GM19351 (cell line): Measurements from ENCODE around the gene EEIG1.

Source experiments
- ATAC-seq: cut with Tn5 transposase; IDR thresholded peaks from one replicate; pipeline ENCODE4 v1.9.1; 2021; ENCODE audit warnings: mild to moderate bottlenecking, moderate library complexity; ENCODE audit not compliant: unreplicated experiment

The EEIG1 gene

GRCh38 chr9:128001779-128002298 is 21.1 kb upstream of the EEIG1 start:
- ATAC-seq, result no peak

DNA sequence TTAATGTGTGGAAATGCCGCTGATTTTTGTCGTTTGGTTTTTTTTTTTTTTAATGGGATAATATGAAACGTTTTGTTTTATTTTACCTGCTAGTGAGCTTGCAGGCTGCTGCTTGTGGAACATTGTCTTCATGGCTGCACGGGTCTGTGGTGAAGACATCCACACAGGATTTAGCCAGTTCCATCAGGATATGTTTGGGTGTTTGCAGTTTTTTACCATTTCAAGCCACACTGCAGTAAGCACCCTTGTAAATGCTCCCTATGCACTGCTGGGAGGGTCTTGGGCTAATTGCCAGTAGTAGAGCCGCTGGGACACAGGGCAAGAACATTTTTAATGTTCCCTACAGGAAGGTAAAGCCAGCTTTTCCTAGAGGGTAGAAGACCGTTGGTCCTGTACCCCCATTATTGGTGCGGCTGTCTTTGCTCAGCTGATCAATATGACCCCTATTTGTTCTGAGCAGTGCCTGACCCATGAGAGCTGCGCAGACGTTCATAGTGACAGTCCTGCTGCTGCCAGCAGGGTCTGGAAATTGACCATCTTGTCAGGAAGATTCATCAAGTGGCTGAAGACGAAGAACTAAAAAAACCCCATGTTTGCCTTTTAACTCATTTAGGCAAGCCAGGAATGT is 20.5 kb upstream of the EEIG1 start:
- no peak for ATAC-seq

GRCh38 chr9:127999461-127999860 is 18.7 kb upstream of the EEIG1 start:
- ATAC-seq, result no peak

GRCh38 chr9:127993721-127994120 is 12.9 kb upstream of the EEIG1 start:
- no peak for ATAC-seq

- ATAC-seq, result no peak
These were observed 11.0 kb upstream of the EEIG1 start for GRCh38 chr9:127991757-127992274.

- ATAC-seq, result no peak
These were observed 10.4 kb upstream of the EEIG1 start for GRCh38 chr9:127991017-127991756.

- no peak for ATAC-seq
These were observed 9.8 kb upstream of the EEIG1 start for GRCh38 chr9:127990554-127990953.

DNA sequence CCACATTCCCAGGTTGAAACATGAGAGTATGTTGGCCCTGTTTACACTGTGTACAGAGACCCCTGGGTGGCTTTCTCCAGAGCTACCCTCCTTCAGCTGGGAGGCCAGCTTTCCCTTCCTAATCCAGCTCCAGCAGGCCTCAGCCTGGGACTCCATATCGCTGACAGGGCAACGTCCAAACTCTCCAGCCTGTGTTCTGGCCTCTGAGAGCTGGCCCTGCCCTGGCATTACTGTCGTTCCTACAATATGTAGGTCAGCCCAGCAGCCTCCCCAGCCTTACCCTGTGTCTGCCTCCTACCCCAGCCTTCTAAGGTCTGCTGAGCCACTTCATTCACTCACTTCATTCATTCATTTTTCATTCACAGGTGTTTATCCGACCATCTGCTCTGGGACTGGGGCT is 8.3 kb upstream of the EEIG1 start:
- no peak for ATAC-seq

GRCh38 chr9:127987103-127987614 is 6.4 kb upstream of the EEIG1 start:
- no peak for ATAC-seq

DNA sequence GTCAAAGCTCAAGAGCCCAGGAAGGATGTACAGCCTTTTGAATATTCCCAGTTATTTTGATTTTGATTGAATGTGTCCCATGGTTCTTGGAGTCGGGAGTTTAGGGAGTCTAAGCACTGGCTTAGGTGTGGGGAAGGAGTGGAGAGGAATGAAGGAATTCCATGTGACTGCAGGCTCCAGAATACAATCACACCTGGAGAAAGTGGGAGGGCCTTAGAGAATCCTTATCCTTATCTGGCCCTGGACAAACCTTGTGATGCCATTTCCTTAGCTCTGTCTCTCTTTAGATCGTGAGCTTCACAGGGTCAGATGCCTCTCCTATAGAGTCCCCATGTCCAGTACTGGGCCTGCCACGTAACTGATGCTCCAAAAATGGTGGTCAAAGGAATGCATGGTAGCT is 4.2 kb upstream of the EEIG1 start:
- ATAC-seq, result no peak

GRCh38 chr9:127983847-127984289 is 3.1 kb upstream of the EEIG1 start:
- ATAC-seq, result peak; percentile 45

GRCh38 chr9:127982912-127983311 is 2.1 kb upstream of the EEIG1 start:
- no peak for ATAC-seq

GRCh38 chr9:127981559-127982121 is 851 bp upstream of the EEIG1 start:
- no peak for ATAC-seq

GRCh38 chr9:127980060-127980705 is 606 bp downstream of the EEIG1 start:
- peak; percentile 21 for ATAC-seq

DNA sequence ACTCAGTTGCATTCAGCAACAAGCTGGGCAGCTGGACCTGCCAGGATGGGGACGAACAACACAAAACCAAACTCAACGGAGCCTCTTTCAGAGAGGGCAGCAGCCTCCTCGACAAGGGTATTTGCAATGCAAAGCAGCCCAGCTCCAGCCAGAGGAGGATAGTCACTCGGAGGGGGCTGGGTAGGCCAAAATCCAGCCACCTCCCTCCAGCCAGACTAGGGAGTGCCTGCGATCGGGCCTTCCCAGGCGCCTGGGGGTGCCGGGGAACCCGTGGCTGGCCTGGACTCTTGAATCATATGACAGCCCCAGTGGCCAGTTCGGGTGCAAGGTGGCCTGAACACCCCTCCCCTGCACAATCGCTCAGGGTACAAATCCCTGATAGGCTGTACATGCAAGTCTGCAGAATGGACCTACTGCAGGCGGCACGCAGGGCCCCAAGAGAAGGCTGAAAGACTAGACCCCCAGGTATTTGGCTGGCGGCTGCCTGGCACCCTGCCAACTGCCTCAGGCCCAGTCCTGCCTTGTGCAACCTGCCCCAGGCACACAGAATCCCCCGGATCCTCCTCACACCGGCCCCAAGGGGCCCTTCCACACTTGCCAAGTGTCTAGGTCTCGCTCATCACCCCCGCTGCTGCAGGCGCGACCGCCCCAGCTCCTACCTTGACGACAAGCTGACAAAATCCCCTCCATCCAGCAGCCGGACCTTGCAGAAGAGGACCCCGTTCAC is 1.3 kb downstream of the EEIG1 start:
- peak; percentile 23 for ATAC-seq

DNA sequence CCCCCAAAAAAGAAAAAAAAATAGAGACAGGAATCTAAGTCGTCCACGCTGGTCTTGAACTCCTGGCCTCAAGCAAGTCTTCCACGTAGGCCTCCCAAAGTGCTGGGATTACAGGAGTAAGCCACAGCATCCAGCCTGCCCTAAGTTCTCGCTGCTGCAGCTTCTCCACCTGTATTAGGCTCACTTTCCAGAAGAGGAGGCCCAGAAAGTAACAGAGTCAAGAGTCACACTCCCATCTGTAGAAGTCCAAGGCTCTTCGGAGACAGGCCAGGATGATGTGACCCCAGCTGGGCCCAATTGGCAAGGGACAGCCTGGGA is 1.8 kb downstream of the EEIG1 start:
- no peak for ATAC-seq

DNA sequence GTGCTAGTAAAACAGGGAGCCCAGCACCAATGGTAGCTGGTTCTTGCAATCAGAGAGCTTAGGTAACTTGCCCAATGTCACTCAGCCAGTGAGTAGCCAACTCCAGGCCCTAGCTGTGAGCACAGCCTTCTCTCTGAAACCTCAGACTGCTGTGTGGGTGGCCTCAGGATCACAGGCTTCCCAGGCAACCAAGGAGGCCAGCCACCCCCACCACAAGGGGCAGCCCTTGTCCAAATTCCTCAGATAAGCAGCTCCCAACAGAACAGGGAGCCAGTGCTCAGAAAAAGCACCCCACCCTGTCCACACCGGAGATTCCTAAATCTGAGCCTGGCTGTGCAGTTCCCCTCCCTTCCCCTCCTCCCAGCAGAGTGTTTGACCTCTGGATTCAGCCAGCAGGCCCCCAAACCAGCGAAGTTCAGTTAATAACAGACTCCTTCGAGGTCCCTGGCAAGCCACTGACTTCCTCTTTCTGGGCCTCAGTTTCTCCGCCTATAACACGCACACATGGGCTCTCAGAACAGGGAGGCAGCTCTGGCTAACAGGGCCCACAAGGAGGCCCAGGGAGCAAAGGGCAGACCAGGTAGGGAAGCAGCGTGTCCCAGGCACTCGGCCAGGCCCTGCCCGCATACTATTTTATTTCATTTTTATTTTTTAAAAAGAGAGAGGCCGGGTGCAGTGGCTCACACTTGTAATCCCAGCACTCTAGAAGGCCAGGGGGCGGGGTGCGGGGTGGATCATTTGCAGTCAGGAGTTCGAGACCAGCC is 2.7 kb downstream of the EEIG1 start:
- ATAC-seq, result no peak

GRCh38 chr9:127977009-127977883 is 3.5 kb downstream of the EEIG1 start:
- ATAC-seq, result no peak

DNA sequence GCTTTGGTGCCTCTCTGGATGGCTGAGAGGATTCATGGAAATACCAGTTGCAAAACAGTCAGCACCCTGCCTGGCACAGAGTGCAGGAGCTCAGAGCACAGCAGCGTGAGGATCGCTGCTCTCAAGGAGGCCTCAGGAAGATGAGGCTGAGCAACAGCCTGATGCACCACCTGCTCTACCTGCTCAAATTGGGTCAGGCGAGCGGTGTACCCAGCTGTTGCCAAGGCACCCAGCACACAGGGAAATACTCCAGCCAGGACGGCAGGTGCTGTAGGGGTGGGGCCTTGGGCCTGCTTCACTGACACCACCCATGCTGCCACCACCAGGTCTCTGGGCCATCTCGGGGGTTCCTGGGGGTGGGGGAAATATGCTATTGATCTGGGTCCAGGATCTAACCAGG is 4.3 kb downstream of the EEIG1 start:
- ATAC-seq, result no peak
